GM23248 (cell line): ENCODE data around the gene MTSS2. TPM values are rescaled to one million over a fixed set of nuclear protein-coding genes. Genes with fewer than 3 reads are reported as not detected.

ENCODE experiments used
- DNase-seq: peaks from one replicate; pipeline ENCODE4 v3.0.0-alpha.2; 2015
- H2AFZ ChIP-seq: fragments of 200-600 bp; sonication (generic); 2 replicates; pipeline ENCODE4 v1.6.1; 2016; ENCODE audit warnings: antibody characterized with exemption
- H3F3A ChIP-seq: fragments of 200-600 bp; sonication (generic); 2 replicates; pipeline ENCODE4 v1.6.1; 2016; ENCODE audit warnings: mild to moderate bottlenecking, antibody characterized with exemption, mixed run types; ENCODE audit not compliant: insufficient read depth
- H3K27ac ChIP-seq: fragments of 200-600 bp; sonication (generic); 2 replicates; pipeline ENCODE4 v1.5.1; 2016; ENCODE audit warnings: mild to moderate bottlenecking
- H3K27me3 ChIP-seq: fragments of 200-600 bp; sonication (generic); replicated peaks from 2 replicates; pipeline ENCODE4 v1.6.1; 2016; ENCODE audit warnings: mild to moderate bottlenecking; ENCODE audit not compliant: insufficient read depth
- H3K36me3 ChIP-seq: fragments of 200-600 bp; sonication (generic); 2 replicates; pipeline ENCODE4 v1.6.1; 2016; ENCODE audit warnings: low read depth, mild to moderate bottlenecking
- H3K4me1 ChIP-seq: fragments of 200-600 bp; sonication (generic); 2 replicates; pipeline ENCODE4 v1.6.1; 2016; ENCODE audit warnings: mild to moderate bottlenecking; ENCODE audit not compliant: insufficient read depth
- H3K4me2 ChIP-seq: fragments of 200-600 bp; sonication (generic); one replicate; pipeline ENCODE4 v1.6.1; 2016; ENCODE audit warnings: mild to moderate bottlenecking; ENCODE audit not compliant: unreplicated experiment
- H3K4me3 ChIP-seq: fragments of 200-600 bp; sonication (generic); 2 replicates; pipeline ENCODE4 v1.5.1; 2016; ENCODE audit warnings: mild to moderate bottlenecking
- H3K79me2 ChIP-seq: fragments of 200-600 bp; sonication (generic); 2 replicates; pipeline ENCODE4 v1.6.1; 2016; ENCODE audit warnings: mild to moderate bottlenecking; ENCODE audit not compliant: insufficient read depth
- H3K9ac ChIP-seq: fragments of 200-600 bp; sonication (generic); 2 replicates; pipeline ENCODE4 v1.6.1; 2016; ENCODE audit warnings: mild to moderate bottlenecking
- H3K9me2 ChIP-seq: fragments of 200-600 bp; sonication (generic); 2 replicates; pipeline ENCODE4 v1.6.1; 2016; ENCODE audit warnings: mixed run types, mild to moderate bottlenecking, moderate library complexity; ENCODE audit not compliant: insufficient read depth
- H3K9me3 ChIP-seq: fragments of 200-600 bp; sonication (generic); one replicate; pipeline ENCODE4 v1.6.1; 2017; ENCODE audit warnings: low read depth
- H4K20me1 ChIP-seq: fragments of 200-600 bp; sonication (generic); 2 replicates; pipeline ENCODE4 v1.6.0; 2016; ENCODE audit not compliant: insufficient read depth
- EZH2 ChIP-seq: fragments of 200-600 bp; sonication (generic); IDR thresholded peaks from 2 replicates; pipeline ENCODE4 v1.6.1; 2018; ENCODE audit warnings: antibody characterized with exemption, mild to moderate bottlenecking; ENCODE audit not compliant: insufficient read depth, poor library complexity, severe bottlenecking
- EZH2phosphoT487 ChIP-seq: fragments of 200-600 bp; sonication (generic); IDR thresholded peaks from 2 replicates; pipeline ENCODE4 v1.6.1; 2018; ENCODE audit warnings: antibody characterized with exemption, moderate library complexity, mild to moderate bottlenecking, low read depth; ENCODE audit not compliant: insufficient read depth
- WGBS, 2 experiments: methylation state at CpG; one replicate each; pipeline ENCODE4 v1.1.6; 2015 to 2017; ENCODE audit warnings: low lambda C conversion rate in 2 of 2, low coverage in 1 of 2; ENCODE audit errors: missing lambda C conversion rate in 2 of 2; 5-methylcytosine and 5-hydroxymethylcytosine counted together
- in situ Hi-C: fragments of 300-500 bp; cut with MboI; formaldehyde crosslinking; loops from 2 replicates; pipeline ENCODE4 v1.15.0; 2020
- polyA plus RNA-seq: library from polyadenylated mRNA; unstranded; fragments of >200 nt; fragmentation: Nextera tagmentation; extraction: Ambion mirVana; gene quantifications from 2 replicates; pipeline ENCODE4 v1.2.1, GENCODE V29; 2016
- total RNA-seq: library from RNA; depleted of rRNA; stranded (reverse); fragments of >200 nt; shearing (Covaris generic); gene quantifications from 2 replicates; pipeline ENCODE4 v1.2.3, GENCODE V29; 2014

The MTSS2 gene
- total and polyA plus RNA-seq, 2 experiments from 2014 or later: 0.44 to 23.7 TPM

GRCh38 chr16:70663524-70664324 lies 22.1 kb downstream of the MTSS2 start:
- Histone ChIP-seq H3K4me3 (no peak overlapping the region), H3K27ac (no peak overlapping the region), H3F3A (no peaks in the 10 kb centered on the region), H3K27me3 (no peaks in the 10 kb centered on the region), H3K36me3 (peaks cover 25% of the 10 kb centered on the region), H3K9me3 (no peaks in the 10 kb centered on the region), H3K79me2 (no peaks in the 10 kb centered on the region), H3K4me1 (no peaks in the 10 kb centered on the region), H3K9me2 (no peaks in the 10 kb centered on the region), H3K9ac (no peak overlapping the region), H3K4me2 (no peak overlapping the region), H2AFZ (no peak overlapping the region), H4K20me1 (no peaks in the 10 kb centered on the region)
- no peak for DNase-seq
- WGBS, 2 experiments: 95 to 99% methylated on average over 26 to 49 of the region's 56 CpGs
- no peak for TF ChIP-seq EZH2
- no peak for TF ChIP-seq EZH2phosphoT487
- in situ Hi-C loops: no loop called here

- H3K27ac ChIP-seq: no peak overlapping the region
- H3K9ac ChIP-seq: no peak overlapping the region
- H2AFZ ChIP-seq: no peak overlapping the region
- in situ Hi-C loops: no loop called here
- H4K20me1 ChIP-seq: no peaks in the 10 kb centered on the region
- H3F3A ChIP-seq: no peaks in the 10 kb centered on the region
- DNase-seq: no peak
- H3K4me1 ChIP-seq: no peaks in the 10 kb centered on the region
- H3K27me3 ChIP-seq: no peaks in the 10 kb centered on the region
- no peaks in the 10 kb centered on the region for H3K9me3 ChIP-seq
- no peak overlapping the region for H3K4me3 ChIP-seq
- WGBS, 2 experiments: 85 to 87% methylated on average over 7 to 13 of the region's 13 CpGs
- no peak overlapping the region for H3K4me2 ChIP-seq
- H3K36me3 ChIP-seq: peaks cover 18% of the 10 kb centered on the region
- no peak for TF ChIP-seq EZH2
- no peak for TF ChIP-seq EZH2phosphoT487
- H3K79me2 ChIP-seq: no peaks in the 10 kb centered on the region
- H3K9me2 ChIP-seq: no peaks in the 10 kb centered on the region
Observed at GRCh38 chr16:70662991-70663523, 22.8 kb downstream of the MTSS2 start.

- Histone ChIP-seq H3K4me3 (no peak overlapping the region), H4K20me1 (no peaks in the 10 kb centered on the region), H3K36me3 (peaks cover 14% of the 10 kb centered on the region; the same call in 1 of the 2 replicates), H3K9ac (no peak overlapping the region), H3K4me2 (no peak overlapping the region), H3K9me2 (no peaks in the 10 kb centered on the region), H3K4me1 (no peaks in the 10 kb centered on the region), H3K27me3 (no peaks in the 10 kb centered on the region), H3F3A (no peaks in the 10 kb centered on the region), H3K9me3 (no peaks in the 10 kb centered on the region), H3K27ac (no peak overlapping the region), H3K79me2 (no peaks in the 10 kb centered on the region), H2AFZ (no peak overlapping the region)
- no peak for DNase-seq
- no peak for TF ChIP-seq EZH2
- no peak for TF ChIP-seq EZH2phosphoT487
- in situ Hi-C loops: no loop called here
- 68 to 76% methylated on average over 20 to 21 of the region's 21 CpGs for WGBS, 2 experiments
Observed at GRCh38 chr16:70661918-70662641, 23.8 kb downstream of the MTSS2 start.

GRCh38 chr16:70661534-70661917 lies 24.3 kb downstream of the MTSS2 start:
- Histone ChIP-seq H3K9me3 (no peaks in the 10 kb centered on the region), H3K4me1 (no peaks in the 10 kb centered on the region), H3K27ac (no peak overlapping the region), H4K20me1 (no peaks in the 10 kb centered on the region), H3K4me3 (no peak overlapping the region), H3K9ac (no peak overlapping the region), H3K4me2 (no peak overlapping the region), H3K9me2 (no peaks in the 10 kb centered on the region), H3K36me3 (peaks cover 9% of the 10 kb centered on the region; the same call in 1 of the 2 replicates), H2AFZ (no peak overlapping the region), H3K79me2 (no peaks in the 10 kb centered on the region), H3K27me3 (no peaks in the 10 kb centered on the region), H3F3A (no peaks in the 10 kb centered on the region)
- DNase-seq: no peak
- TF ChIP-seq EZH2 (no peak), EZH2phosphoT487 (no peak)
- WGBS, 2 experiments: 67 to 74% methylated on average over 12 to 17 of the region's 17 CpGs
- in situ Hi-C loops: no loop called here
